Endothelial cell (in vitro differentiated cells): ENCODE data around the gene TPSAB1. TPM values are rescaled to one million over a fixed set of nuclear protein-coding genes. Genes with fewer than 3 reads are reported as not detected.

Experiments
- DNase-seq: peaks from one replicate; pipeline ENCODE4 v3.0.0; 2021; ENCODE audit warnings: low spot score
- H3K27ac Mint-ChIP-seq: one replicate; pipeline ENCODE4 v1.8.0; 2021; ENCODE audit warnings: mixed read lengths, inconsistent platforms; ENCODE audit not compliant: unreplicated experiment
- H3K27me3 Mint-ChIP-seq: one replicate; pipeline ENCODE4 v1.8.0; 2021; ENCODE audit warnings: mild to moderate bottlenecking, moderate library complexity, mixed read lengths, inconsistent platforms; ENCODE audit not compliant: unreplicated experiment
- H3K36me3 Mint-ChIP-seq: one replicate; pipeline ENCODE4 v1.8.0; 2021; ENCODE audit warnings: mild to moderate bottlenecking, low read depth, mixed read lengths, inconsistent platforms; ENCODE audit not compliant: unreplicated experiment
- H3K4me1 Mint-ChIP-seq: one replicate; pipeline ENCODE4 v1.8.0; 2021; ENCODE audit warnings: mild to moderate bottlenecking, mixed read lengths, inconsistent platforms; ENCODE audit not compliant: unreplicated experiment
- H3K4me3 Mint-ChIP-seq: one replicate; pipeline ENCODE4 v1.8.0; 2021; ENCODE audit warnings: mild to moderate bottlenecking, mixed read lengths, inconsistent platforms; ENCODE audit not compliant: unreplicated experiment
- H3K9me3 Mint-ChIP-seq: one replicate; pipeline ENCODE4 v1.8.0; 2021; ENCODE audit warnings: mixed read lengths, inconsistent platforms; ENCODE audit not compliant: unreplicated experiment
- CTCF ChIP-seq: fragments of 200-600 bp; sonication (generic); IDR thresholded peaks from one replicate; pipeline ENCODE4 v1.5.0; 2021; ENCODE audit warnings: antibody characterized with exemption; ENCODE audit not compliant: unreplicated experiment
- total RNA-seq: library from RNA; stranded (reverse); fragmentation: NEBNext Ultra II Directional; extraction: Animal tissue kit (Norgen Biotek cat#: 25700); gene quantifications from one replicate; pipeline ENCODE4 v1.2.1, GENCODE V29; 2021; ENCODE audit not compliant: unreplicated experiment

Gene TPSAB1
- total RNA-seq, 1 donor from 2014 or later, result not detected

GRCh38 chr16:1221628-1222552 lies 18.6 kb upstream of the TPSAB1 start:
- Mint-ChIP-seq H3K4me3 (peak overlapping the region; percentile 38), H3K27ac (no peak overlapping the region), H3K36me3 (no peaks in the 10 kb centered on the region), H3K9me3 (no peaks in the 10 kb centered on the region), H3K27me3 (peaks cover 7% of the 10 kb centered on the region), H3K4me1 (no peaks in the 10 kb centered on the region)
- DNase-seq, result no peak
- TF ChIP-seq CTCF, result no peak

- Mint-ChIP-seq H3K4me3 (no peak overlapping the region), H3K4me1 (no peaks in the 10 kb centered on the region), H3K36me3 (no peaks in the 10 kb centered on the region), H3K27me3 (peaks cover 7% of the 10 kb centered on the region), H3K9me3 (no peaks in the 10 kb centered on the region), H3K27ac (no peak overlapping the region)
- no peak for TF ChIP-seq CTCF
- DNase-seq, result no peak
Measured at GRCh38 chr16:1222553-1223354, 17.8 kb upstream of the TPSAB1 start.

- Mint-ChIP-seq H3K9me3 (no peaks in the 10 kb centered on the region), H3K4me1 (no peaks in the 10 kb centered on the region), H3K27ac (no peak overlapping the region), H3K27me3 (peaks cover 7% of the 10 kb centered on the region), H3K4me3 (no peak overlapping the region), H3K36me3 (no peaks in the 10 kb centered on the region)
- no peak for TF ChIP-seq CTCF
- DNase-seq, result no peak
Measured at GRCh38 chr16:1223355-1224214, 16.9 kb upstream of the TPSAB1 start.

GRCh38 chr16:1224558-1224957 lies 15.9 kb upstream of the TPSAB1 start:
- Mint-ChIP-seq H3K4me1 (no peaks in the 10 kb centered on the region), H3K9me3 (no peaks in the 10 kb centered on the region), H3K36me3 (no peaks in the 10 kb centered on the region), H3K27me3 (peaks cover 7% of the 10 kb centered on the region), H3K4me3 (no peak overlapping the region), H3K27ac (no peak overlapping the region)
- DNase-seq, result no peak
- TF ChIP-seq CTCF, result no peak
